GM19324 (cell line): ENCODE data around the gene NR5A1.

Experiments
- ATAC-seq: cut with Tn5 transposase; IDR thresholded peaks from one replicate; pipeline ENCODE4 v1.9.1; 2021; ENCODE audit warnings: mild to moderate bottlenecking, moderate library complexity; ENCODE audit not compliant: unreplicated experiment, low FRiP score

The NR5A1 gene

DNA sequence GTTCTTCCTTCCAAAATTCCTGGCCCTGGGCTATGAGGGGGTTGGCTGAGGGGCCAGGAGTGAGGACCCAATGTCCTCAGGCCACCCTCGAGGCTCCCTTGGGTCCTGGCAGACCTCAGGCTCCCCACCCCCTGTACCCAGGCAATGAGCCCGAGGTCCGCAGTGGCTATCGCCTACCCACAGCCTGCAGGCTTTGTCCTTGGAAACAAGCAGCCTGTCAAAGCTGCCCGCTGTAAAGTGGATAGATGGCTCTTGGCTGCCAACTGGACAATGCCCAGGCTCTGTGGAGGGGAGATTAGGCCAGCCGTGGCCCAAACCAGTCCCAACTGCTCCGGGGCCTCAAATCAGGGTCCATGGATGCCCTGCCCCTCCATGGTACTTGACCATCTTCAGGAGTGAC is 59.2 kb downstream of the NR5A1 start:
- no peak for ATAC-seq

DNA sequence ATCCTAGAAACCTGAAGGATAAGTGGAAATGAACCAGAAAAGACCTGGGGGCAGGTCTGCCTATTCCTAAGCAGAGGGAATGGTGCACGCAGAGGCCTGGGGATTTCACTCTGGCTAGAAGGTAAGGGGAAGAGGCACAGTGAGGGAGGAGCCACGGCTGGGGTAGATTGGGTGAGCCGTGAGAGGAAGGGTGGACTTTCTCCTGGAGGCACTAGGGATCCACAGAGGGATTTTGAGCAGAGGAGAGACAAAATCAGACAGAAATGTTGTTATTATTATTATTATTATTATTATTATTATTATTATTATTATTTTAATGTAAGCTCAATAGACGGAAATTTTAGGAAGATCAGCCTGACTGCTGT is 59.9 kb downstream of the NR5A1 start:
- no peak for ATAC-seq

DNA sequence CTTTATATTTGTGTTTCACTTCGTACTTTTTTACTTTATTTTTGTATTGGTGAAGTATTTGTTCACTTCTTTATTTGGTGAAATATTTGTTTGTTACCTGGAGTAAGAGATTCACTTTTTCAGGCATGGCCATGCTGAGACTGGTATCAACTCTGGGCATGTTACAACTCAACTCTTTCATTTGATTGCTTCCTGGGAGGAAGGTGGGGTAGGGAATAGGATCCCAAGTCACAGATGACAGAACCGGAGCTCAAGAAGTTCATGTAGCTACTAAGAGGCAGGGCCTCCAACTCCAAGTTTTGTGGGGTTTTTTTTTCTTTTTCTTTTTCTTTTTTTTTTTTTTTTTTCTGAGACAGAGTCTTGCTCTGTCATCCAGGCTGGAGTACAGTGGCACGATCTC is 63.0 kb downstream of the NR5A1 start:
- no peak for ATAC-seq

DNA sequence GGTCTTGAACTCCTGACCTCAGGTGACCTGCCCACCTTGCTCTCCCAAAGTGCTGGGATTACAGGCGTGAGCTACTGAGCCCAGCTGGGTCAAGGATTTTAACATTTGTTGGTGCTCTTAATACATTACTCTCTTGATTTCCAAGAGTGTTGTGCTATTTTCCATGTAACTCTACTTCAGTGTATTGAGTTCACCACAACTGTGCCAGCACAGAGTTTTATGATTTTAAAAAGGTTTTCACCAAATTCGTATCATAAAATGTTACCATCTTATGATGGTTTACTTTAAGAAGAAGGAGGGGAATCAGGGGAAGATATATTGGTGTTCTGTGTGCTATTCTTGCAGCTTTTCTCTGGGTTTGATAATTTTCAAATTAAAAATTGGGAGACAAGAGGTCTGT is 63.6 kb downstream of the NR5A1 start:
- ATAC-seq = no peak

DNA sequence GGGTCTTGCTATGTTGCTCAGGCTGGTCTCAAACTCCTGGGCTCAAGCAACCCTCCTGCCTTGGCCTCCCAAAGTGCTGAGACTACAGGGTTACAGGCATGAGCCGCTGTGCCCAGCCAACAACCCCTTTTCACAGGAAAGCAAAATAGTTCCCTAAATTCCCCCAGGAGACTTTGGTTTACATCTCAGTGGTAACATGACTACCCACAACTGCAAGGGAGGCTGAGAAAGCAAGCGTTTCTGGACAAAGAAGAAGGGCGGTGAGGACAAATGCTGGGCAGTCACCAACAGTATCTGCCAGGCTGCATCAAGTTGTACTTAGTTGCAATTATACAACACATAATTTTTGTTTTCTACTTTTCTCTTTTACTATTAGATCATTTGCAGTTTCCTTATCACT is 64.4 kb downstream of the NR5A1 start:
- ATAC-seq = no peak

DNA sequence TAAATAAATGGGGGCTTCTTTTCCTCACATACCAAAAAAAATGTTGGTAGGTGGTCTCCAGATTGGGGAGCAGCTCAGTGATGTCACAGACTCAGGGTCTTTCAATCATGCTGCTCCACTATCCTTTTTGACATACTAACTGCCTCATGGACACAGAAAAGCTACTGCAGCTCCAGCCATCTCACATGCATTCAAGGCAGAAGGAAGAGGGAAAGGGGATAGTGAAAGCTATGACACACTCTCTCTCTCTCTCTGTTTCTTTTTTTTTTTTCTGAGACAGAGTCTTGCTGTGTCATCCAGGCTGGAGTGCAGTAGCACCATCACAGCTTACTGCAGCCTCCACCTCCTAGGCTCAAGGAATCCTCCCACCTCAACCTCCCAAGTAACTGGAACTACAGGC is 64.8 kb downstream of the NR5A1 start:
- no peak for ATAC-seq

DNA sequence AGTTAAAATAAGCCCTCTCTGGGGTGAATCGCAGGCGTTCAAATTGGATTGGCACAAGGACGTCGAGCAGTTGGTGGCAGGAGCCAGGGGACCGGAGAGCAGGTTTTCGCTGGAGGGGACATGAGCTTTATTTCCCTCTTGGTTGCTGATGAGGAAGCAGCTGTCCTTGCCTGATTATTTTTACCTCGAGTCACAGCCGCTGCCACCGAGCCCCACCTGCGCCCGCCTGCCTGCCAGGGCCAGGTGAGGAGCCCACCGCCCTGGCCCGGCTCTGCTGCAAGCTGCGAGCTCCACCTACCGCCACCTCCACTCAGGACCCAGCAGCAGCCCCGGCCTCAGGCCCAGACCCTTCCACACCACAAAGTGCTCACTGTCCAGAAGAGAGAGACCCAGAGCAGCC is 65.9 kb downstream of the NR5A1 start:
- ATAC-seq = no peak

DNA sequence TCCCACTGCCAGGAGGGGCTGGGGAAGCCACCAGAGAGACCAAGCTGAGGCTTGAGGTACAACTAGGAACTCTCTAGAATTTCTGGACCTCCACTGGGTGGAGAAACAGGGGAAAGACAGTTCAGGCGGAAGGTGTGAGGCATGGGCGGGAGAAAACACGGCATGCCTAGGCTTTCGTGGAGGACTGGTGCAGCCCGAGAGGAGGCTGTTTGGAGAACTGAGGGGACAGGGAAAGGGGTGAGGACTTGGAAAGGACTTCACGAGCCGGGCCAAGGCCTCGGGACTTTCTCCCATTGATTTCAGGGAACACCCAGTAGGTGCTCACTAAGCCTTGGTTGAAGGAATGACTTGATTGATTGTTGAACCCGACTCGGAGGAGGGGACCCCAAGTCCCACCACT is 66.4 kb downstream of the NR5A1 start:
- ATAC-seq = no peak

DNA sequence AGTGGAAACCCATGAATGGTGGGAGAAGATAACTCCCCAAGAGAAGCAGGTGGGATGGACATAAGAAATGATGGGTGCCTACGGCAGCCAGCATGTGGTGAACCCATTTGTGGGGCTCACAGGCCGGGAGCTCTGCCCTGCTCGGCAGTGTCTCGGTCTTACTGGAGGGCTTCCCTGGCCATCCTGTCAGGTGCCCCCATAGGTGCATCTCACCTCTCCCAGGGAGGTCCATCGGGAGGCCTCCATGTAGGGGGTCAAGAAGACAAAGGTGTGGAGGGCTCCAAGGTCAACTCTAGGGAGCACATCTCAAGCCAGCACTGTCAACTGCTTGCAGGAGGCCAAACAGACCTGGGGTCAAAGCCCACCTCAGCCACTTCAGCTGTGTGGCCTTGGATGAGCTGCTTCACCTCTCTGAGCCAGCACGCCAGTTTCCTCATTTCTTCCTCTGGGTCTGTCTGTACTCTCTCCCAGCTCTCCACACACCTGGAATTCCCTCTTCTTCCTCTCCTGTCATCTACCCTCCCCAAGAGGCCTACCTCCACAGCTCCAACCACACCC is 67.4 kb downstream of the NR5A1 start:
- no peak for ATAC-seq

DNA sequence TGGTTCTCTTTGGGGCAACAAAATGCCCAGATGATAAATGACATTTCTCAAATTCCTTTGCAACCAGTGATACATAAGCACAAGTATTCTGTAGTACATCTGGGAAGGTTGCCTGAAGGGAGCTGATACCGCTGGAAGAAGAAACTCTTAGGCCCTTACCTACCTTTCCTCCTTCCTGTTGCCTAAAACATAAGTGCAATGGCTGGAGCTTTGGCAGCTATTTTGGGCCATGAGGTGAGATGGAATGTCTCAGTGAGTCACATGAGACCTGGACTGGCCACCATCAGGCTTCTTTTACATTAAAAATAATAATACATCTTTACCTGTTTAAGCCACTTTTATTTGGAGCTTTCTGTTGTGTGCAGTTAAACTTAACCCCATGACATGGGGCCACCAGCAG is 68.1 kb downstream of the NR5A1 start:
- ATAC-seq = no peak

DNA sequence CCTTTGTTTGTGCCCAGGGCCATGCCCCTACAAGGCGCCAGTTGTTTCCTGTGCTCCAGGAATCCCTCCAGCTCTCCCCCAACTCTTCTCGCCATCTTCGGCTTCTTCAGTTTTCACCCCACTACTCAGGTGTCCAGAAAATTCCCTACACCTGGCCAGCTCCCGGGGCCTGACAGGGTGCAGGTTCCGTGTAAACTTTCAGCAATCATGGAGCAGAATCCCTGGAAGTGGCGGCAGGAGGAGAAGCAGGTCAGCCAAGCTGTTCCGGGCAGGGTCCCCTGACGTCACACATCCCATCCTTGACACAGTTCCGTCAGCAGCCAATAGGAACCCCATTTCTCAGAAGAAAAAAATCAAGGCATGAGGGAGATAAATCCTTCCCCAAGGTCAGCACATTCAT is 69.1 kb downstream of the NR5A1 start:
- no peak for ATAC-seq

DNA sequence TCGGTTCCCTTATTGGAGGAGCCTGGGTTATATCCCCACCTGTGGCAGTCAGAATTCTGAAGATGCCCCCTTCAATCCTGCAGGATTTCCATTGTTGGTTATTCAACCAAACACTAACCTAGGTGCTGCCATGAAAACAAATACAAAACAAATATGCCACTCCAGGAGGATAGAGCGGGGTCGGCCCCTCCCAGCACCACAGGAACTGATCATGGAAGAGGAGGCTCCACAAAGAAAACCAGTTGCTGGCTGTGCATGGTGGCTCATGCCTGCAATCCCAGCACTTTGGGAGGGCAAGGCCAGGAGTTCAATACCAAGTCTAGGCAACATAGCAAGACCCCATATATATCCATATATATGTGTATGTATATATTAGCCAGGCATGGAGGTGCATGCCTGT is 70.1 kb downstream of the NR5A1 start:
- ATAC-seq = no peak

DNA sequence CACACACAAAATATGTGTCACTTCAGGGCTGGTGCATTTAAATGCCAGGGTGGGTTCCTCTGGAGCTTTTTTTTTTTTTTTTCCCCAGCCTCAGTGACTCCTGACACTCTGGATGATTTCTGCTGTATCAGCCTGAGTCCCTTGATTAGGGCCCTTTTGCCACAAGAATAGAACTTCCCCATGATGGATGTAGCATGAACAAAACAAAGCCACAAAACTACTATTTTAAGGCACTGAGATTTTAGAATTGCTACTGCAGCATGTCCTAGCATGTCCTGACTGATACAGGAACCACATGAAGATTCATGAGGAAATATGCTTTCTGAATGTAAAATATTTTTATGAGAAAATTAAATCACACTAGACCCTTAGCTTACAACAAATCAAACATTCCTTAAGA is 70.9 kb downstream of the NR5A1 start:
- no peak for ATAC-seq
